Adrenal gland (tissue), 5 donors: Measurements from ENCODE around the gene CDC27.

Experiments used
- CTCF ChIP-seq, 6 experiments: fragments of 450-650 bp in 4 of 6; fragments of 200-600 bp in 2 of 6; sonication (generic) in 1 of 6; IDR thresholded peaks; 1 replicate in 5 of 6; 2 replicates in 1 of 6; pipeline versions ENCODE4 v1.5.1 to v1.8.0; 2016 to 2021; ENCODE audit warnings: antibody characterized with exemption in 6 of 6, mild to moderate bottlenecking in 2 of 6, moderate library complexity in 1 of 6
- POLR2A ChIP-seq, 2 donors: fragments of 450-650 bp; IDR thresholded peaks; one replicate each; pipeline ENCODE4 v1.6.1; 2017; ENCODE audit warnings: antibody characterized with exemption in 2 of 2, mild to moderate bottlenecking in 2 of 2, moderate library complexity in 1 of 2
- donor health status: DM: no; HTN: no; CAD: no.

DNA sequence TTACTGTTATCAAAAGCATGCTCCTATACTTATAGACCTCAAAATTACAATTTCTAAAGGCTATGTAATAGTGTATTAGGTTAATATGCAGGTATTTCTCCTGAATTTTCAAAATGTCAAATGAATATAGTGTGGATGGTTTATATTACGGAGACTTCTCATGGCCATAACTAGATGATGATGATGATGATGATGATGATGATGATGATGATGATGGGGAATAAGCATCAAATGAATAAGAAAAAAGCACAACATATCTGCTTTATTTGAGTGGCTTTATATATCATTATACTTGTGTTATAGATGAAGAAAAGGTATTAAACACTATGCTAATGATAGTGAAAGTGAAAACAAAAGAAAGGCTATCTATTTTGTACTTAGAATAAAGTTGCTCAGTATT lies 53.9 kb downstream of the CDC27 start:
- TF ChIP-seq CTCF (IDR thresholded peaks at IDR 0.05), result no peak
- TF ChIP-seq POLR2A (IDR thresholded peaks at IDR 0.05), result no peak
